ENCODE results near the gene EIF4E1B.

DNA sequence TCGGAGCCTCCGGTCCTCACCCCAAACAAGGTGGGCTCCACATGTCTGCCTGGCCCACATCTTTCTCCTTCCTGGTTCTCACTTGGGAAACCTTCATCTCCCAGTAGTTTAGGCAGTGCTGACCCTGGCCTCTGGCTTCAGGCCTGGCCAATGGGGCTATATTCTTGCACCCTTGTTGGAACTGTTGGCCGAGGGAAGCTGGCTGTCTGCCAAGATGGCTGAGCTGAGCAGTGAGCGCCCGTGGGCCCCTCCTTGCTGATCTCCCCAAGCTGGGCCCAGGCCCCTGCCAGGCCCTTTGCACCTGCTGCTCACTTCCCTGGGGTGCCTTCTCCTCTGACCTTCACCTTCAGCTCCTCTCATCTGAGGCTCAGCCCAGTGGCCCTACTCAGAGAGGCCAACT, 48.1 kb downstream of the EIF4E1B start:
- TF ChIP-seq CTCF (IDR thresholded peaks at IDR 0.05 in 8 of 11, conservative IDR thresholded peaks at IDR 0.05 in 3 of 11) (no peak), POLR2AphosphoS5 (IDR thresholded peaks at IDR 0.05) (no peak)

All from spleen (tissue), 7 donors.